NK-92 (cell line): Measurements from ENCODE around the gene SLC35F3.
"Not testable (repeated sequence)": the region's sequence is repeated elsewhere in the genome, so short reads cannot be mapped to it uniquely, and the experiment has no call there.

Experiments
- DNase-seq: peaks from one replicate; lab custom pipeline; 2025; ENCODE audit not compliant: unreplicated experiment; lab: John Stamatoyannopoulos, UW

SLC35F3 gene

DNA sequence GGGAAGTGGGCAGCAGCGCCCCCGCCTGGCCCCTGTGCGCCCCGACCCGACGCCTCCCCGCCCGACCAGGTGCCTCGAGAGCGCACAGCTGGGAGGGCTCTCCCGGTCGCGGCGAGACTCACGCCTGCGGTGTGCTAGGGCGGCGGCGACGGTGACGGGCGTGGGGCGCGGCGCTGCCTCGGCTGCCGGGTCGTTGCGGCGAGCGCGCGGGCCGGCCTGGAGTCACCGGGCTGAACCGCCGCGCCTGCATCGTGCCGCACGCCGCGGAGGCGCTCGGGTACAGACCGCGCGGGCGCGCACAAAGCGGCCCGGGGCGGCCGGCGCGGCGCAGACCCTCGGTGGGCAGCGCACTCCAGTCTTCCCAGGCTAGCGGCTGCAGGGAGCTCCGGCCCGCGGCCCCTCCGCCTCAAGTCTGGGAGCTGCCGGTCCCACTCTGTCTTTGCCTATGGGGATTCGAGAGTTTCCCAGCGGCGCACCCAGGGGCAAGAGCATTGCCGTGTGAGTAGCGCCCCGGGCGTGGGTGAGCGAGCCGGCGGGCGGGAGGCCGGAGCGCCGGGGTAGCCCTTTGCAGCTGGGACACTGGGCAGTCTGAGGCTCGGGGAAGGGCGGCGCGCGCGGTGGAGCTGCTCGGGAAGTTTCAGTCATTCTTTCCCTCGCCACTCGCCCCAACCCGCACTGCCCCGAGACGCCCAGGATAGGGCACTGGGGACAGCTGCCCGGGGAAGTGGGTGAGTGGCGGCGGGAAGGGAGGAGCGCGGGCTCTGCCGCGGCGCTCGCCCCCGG lies at the start of gene SLC35F3:
Gene SLC35F3 (plus strand): TSS at position 44 of the 783 bp plus-strand sequence.
- DNase-seq: no peak

GRCh38 chr1:233859446-233859845 lies 45.0 kb upstream of the SLC35F3 start:
- no peak for DNase-seq

- DNase-seq: no peak
Observed at GRCh38 chr1:233863901-233864545, 40.5 kb upstream of the SLC35F3 start.

DNA sequence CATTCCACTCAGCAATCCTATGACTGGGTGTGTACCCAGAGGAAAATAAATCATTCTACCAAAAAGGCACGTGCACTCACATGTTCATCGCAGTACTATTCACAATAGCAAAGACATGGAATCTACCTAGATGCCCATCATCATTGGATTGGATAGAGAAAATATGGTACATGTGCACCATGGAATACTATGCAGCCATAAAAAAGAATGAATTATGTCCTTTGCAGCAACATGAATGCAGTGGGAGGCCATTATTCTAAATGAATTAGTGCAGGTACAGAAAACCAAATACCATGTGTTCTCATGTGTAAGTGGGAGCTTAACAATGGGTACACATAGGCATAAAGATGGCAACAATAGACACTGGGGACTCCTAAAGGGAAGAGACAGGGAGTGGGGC lies 39.9 kb upstream of the SLC35F3 start:
- DNase-seq: no peak

- no peak for DNase-seq
Observed at GRCh38 chr1:233865216-233865615, 39.3 kb upstream of the SLC35F3 start.

DNA sequence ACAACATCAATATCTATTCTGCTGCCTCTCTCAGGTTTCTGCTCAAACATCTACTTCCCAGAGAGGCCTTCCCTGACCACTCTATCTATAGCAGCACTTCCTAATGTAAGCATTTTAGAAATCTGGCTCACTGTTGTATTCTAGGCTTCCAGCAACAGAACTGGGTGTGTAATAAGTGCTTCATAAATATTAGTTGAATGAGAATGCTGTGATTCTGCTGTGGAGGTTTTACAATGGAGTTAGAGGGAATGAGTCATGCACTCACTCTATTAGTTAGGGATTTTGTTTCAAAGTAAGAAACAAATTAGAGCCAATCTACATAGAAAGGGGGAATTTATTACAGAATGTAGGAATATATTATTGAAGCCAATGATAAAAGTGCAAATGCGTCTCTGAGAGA lies 38.6 kb upstream of the SLC35F3 start:
- no peak for DNase-seq

DNA sequence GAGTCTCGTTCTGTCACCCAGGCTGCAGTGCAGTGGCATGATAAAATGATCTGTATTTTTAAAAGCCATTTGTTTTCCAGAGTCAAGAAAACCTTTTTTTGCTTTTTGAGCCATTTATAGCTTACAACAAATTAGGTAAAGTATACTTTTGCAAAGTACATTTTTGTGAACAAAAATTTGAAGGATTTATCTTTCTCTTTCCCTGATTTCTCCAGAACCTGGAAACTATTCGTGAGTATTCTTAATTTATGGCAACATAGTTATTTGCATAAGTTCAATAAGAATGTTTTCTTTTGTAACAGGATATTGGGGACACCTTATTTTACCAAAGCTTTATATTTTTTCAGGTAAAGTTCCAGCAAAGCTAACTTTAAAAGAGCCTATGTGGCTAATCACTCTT lies 37.4 kb upstream of the SLC35F3 start:
- DNase-seq: no peak

GRCh38 chr1:233868461-233868860 lies 36.0 kb upstream of the SLC35F3 start:
- no peak for DNase-seq

GRCh38 chr1:233869680-233870079 lies 34.8 kb upstream of the SLC35F3 start:
- no peak for DNase-seq

DNA sequence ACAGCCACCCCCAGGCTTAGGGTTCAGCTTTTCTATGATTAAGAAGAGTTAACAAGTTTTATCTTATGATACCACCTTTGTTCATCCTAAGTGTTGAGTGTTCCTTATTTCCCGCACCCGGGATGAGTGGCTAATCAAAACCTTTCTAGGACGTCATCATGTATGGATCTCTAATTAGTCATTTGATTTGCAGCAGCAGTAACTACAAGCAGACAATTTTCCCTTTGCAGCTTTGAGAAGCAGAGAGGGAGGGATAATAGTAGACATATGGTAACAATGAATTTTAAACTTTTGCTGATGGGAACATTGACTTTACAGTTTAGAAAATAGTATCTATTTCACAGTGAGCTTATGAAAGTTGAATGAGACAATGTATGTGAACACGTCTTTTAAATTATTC lies 30.8 kb upstream of the SLC35F3 start:
- DNase-seq: no peak

- DNase-seq: no peak
Observed at GRCh38 chr1:233879841-233880240, 24.6 kb upstream of the SLC35F3 start.

GRCh38 chr1:233883671-233884070 lies 20.8 kb upstream of the SLC35F3 start:
- no peak for DNase-seq

- DNase-seq: no peak
Observed at GRCh38 chr1:233884461-233885151, 19.9 kb upstream of the SLC35F3 start.

GRCh38 chr1:233885196-233885920 lies 19.1 kb upstream of the SLC35F3 start:
- DNase-seq: no peak

DNA sequence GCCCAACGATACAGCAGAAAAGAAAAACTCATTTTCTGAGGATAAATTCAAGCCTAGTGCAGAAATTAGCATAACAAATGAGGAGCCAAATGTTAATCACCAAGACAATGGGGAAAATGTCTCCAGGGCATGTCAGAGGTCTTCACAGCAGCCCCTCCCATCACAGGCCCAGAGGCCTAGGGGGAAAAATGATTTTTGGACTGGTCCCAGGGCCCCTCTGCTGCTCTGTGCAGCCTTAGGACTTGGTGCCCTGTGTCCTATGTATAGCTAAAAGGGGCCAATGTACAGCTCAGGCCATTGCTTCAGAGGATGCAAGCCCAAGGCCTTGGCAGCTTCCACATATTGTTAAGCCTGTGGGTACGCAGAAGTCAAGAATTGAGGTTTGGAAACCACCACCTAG lies 13.3 kb upstream of the SLC35F3 start:
- DNase-seq: not testable (repeated sequence)

DNA sequence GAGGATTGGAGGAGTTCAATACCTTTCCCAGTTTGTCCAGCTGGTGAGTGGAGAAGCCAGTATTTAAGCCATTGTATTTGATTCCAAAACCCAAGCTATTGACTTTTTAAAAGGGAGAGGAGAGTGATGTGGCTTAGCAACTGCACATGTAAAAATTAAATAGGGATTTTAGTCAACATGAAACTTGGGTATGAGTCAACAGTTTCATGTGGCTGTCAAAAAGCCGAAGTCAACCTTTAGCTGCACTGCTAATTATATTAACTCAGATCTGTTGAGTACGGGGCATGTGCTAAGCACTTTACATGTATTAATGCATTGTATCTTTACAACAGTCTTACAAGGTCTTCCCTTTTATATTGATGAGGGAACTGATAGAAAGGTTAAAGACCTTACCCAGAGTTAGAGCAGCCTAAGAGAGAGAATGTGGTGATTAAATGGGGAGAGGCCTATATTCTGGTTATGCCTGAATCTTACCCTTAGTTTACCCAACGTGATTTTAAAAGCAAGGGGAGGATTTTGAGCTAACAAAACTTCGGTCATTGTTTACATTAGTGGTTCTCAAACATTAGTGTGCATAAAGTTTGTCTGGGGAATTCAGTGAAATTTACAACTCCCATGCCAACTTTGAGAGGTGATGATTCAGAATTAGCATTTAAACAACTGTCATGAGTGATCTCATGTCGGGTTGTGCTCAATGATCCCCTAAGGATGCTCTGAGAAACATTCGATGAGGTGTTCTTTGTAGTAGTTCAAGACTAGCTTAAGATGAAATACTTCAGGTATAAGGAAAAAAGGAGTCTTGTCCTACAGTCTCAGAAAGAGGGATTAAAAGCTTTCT lies 6.9 kb upstream of the SLC35F3 start:
- DNase-seq: no peak

DNA sequence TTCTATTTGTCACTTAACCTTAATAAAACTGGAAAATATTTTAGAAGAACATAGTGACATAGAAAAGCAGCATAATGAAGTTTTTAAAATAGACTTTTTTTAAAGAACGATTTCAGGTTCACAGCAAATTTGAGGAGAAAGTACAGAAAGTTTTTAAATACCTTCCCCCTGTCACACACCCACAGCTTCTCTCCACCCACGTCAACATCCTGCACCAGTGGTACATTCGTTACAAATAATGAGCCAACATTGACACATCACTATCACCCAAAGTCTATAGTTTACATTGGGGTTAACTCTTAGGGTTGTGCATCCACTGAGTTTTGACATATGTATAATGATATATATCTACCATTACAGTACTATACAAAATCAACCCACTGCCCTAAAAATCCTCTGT lies 3.0 kb upstream of the SLC35F3 start:
- DNase-seq: no peak

GRCh38 chr1:233905416-233906051 lies 1.1 kb downstream of the SLC35F3 start:
- no peak for DNase-seq

GRCh38 chr1:233907151-233907550 lies 2.7 kb downstream of the SLC35F3 start:
- no peak for DNase-seq

- DNase-seq: no peak
Observed at GRCh38 chr1:233908092-233908491, 3.6 kb downstream of the SLC35F3 start.
